ENCODE measurements around the gene FAM240B.

FAM240B gene

DNA sequence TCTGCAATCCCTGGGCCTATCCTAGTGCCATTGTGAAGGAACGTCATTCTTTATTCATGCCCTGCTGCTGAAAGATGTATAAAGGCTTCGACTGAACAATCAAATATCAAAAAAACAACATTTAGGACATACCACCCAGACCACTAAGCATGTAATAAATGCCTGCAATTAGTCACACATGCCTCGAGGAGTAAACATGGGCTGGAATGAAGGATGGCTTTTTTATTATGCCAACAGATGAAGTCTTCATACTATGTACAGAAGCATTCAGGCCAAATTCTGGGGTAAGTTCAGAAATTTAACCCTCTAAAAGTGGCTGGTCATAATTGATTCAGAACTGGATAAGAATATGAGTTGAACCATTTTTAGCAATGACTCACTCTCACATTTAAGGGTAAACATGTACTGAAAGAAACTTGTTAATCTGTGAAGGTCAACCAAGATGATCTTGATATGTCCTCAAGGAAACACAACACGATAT, 38.1 kb downstream of the FAM240B start:
- no peaks in the 10 kb centered on the region for H3K4me1 ChIP-seq (ENCODE audit: low read depth, poor library complexity, severe bottlenecking)
- H3K36me3 ChIP-seq (ENCODE audit: insufficient read depth), result no peaks in the 10 kb centered on the region
- H3K27me3 ChIP-seq (ENCODE audit: insufficient read depth, low read depth), result no peaks in the 10 kb centered on the region
- no peak overlapping the region for H3K27ac ChIP-seq
- no peak overlapping the region for H3K9ac ChIP-seq
- H3K4me3 ChIP-seq (IDR thresholded peaks at IDR 0.05; ENCODE audit: insufficient read depth, low read depth, low read length), result no peak overlapping the region
- H3K4me2 ChIP-seq, result no peak overlapping the region
- no peaks in the 10 kb centered on the region for H4K20me1 ChIP-seq (ENCODE audit: insufficient read depth)
- TF ChIP-seq, protein P1, sequence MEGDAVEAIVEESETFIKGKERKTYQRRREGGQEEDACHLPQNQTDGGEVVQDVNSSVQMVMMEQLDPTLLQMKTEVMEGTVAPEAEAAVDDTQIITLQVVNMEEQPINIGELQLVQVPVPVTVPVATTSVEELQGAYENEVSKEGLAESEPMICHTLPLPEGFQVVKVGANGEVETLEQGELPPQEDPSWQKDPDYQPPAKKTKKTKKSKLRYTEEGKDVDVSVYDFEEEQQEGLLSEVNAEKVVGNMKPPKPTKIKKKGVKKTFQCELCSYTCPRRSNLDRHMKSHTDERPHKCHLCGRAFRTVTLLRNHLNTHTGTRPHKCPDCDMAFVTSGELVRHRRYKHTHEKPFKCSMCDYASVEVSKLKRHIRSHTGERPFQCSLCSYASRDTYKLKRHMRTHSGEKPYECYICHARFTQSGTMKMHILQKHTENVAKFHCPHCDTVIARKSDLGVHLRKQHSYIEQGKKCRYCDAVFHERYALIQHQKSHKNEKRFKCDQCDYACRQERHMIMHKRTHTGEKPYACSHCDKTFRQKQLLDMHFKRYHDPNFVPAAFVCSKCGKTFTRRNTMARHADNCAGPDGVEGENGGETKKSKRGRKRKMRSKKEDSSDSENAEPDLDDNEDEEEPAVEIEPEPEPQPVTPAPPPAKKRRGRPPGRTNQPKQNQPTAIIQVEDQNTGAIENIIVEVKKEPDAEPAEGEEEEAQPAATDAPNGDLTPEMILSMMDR (conservative IDR thresholded peaks at IDR 0.05; ENCODE audit: low read depth, low read length), result no peak
- no peaks in the 10 kb centered on the region for H3K79me2 ChIP-seq (ENCODE audit: insufficient read depth, low read depth)
- H2AFZ ChIP-seq (ENCODE audit: low read depth), result no peak overlapping the region

DNA sequence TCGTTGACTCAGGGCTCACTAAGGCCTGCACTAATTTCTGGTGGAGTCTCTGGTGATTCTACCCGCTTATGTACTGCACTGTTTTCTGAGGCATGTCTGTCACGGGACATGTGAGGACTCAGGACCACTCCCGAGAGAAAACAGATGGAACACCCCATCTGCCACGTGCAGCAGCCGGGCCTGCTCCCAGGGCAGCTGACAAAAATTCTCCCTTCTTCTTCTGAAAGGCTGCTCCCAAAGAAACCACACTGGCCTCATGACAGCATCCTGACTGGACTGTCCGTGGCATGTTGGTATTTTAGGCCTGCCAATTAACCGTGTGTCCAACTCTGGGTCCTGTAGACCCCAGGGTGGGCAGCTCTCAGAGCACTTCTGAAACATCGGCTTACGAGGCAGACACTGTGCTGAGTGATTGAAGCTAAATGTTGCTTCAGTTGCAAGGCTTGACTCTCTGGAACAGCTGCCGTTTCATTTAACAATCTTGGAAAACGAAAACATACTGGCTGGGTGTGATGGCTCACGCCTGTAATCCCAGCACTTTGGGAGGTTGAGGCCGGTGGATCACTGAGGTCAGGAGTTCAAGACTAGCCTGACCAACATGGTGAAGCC, 39.0 kb downstream of the FAM240B start:
- Histone ChIP-seq H2AFZ (ENCODE audit: low read depth) (no peak overlapping the region), H3K27ac (no peak overlapping the region)

DNA sequence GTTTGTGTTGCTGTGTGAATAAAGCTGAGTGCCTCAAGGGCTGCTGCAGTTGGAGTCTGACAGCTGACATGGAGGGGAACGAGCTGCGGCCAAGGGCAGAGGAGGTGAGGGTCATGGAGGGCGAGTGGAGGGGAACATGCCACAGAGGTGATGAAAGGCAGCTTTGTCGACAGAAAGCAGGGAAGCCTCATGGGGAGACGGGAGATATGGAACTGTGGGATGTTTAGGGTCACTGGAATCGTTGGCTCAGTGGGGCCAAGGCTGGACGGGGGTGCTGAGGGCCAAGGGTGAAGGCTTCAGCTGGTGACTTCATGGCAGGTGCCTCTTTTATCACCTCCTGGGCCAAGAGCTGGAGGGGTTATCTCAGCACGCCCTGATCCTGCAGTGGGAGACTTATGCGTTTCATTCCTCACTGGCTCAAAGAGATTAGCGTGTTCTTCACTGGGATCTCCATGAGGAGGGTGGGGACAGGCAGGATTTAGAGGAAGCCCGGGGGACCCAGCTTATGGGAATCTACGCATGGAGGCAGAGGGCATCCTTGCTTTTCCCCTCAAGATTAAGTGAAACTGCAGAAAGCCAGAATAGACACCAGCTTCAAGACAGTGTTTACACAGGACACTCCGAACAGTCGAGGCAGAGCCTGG, 42.2 kb downstream of the FAM240B start:
- no peaks in the 10 kb centered on the region for H3K79me2 ChIP-seq (ENCODE audit: insufficient read depth, low read depth)
- H3K27me3 ChIP-seq (ENCODE audit: insufficient read depth, low read depth), result no peaks in the 10 kb centered on the region
- no peak overlapping the region for H3K9ac ChIP-seq
- no peaks in the 10 kb centered on the region for H3K4me1 ChIP-seq (ENCODE audit: low read depth, poor library complexity, severe bottlenecking)
- TF ChIP-seq, protein P1 (conservative IDR thresholded peaks at IDR 0.05; ENCODE audit: low read depth, low read length), result no peak
- H3K4me3 ChIP-seq (IDR thresholded peaks at IDR 0.05; ENCODE audit: insufficient read depth, low read depth, low read length), result no peak overlapping the region
- H4K20me1 ChIP-seq (ENCODE audit: insufficient read depth), result no peaks in the 10 kb centered on the region
- H3K27ac ChIP-seq, result no peak overlapping the region
- no peak overlapping the region for H3K4me2 ChIP-seq
- no peak overlapping the region for H2AFZ ChIP-seq (ENCODE audit: low read depth)
- H3K36me3 ChIP-seq (ENCODE audit: insufficient read depth), result no peaks in the 10 kb centered on the region

More for the DNA sequence above, 39.0 kb downstream of the FAM240B start:
- Histone ChIP-seq H3K4me1 (ENCODE audit: low read depth, poor library complexity, severe bottlenecking) (no peaks in the 10 kb centered on the region), H3K36me3 (ENCODE audit: insufficient read depth) (no peaks in the 10 kb centered on the region), H3K79me2 (ENCODE audit: insufficient read depth, low read depth) (no peaks in the 10 kb centered on the region), H3K9ac (no peak overlapping the region), H4K20me1 (ENCODE audit: insufficient read depth) (no peaks in the 10 kb centered on the region), H3K4me2 (no peak overlapping the region), H3K4me3 (IDR thresholded peaks at IDR 0.05; ENCODE audit: insufficient read depth, low read depth, low read length) (no peak overlapping the region), H3K27me3 (ENCODE audit: insufficient read depth, low read depth) (no peaks in the 10 kb centered on the region)
- TF ChIP-seq, protein P1 (conservative IDR thresholded peaks at IDR 0.05; ENCODE audit: low read depth, low read length), result no peak

DNA sequence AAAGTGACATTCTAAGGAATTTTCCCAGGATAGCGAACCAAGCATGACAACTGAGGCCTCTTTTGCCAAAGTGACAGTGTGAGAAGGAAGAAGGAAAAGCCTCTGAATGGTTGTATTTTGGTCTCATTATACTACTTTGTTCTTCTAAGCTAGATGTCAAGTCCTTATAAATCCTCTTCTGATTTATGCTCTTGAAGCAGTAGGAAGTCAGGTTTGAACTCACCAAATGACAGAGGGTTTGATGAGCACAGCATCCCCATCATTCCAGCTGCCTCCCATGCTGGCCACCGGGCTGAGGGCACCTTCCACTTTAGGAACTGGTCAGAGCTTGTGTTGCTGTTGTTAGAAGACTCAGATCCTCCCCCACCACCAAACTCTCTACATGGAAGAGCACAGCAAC, 44.1 kb downstream of the FAM240B start:
- TF ChIP-seq, protein P1 (conservative IDR thresholded peaks at IDR 0.05; ENCODE audit: low read depth, low read length), result no peak
- H4K20me1 ChIP-seq (ENCODE audit: insufficient read depth), result no peaks in the 10 kb centered on the region

More for the DNA sequence above, 44.1 kb downstream of the FAM240B start:
- Histone ChIP-seq H3K36me3 (ENCODE audit: insufficient read depth) (no peaks in the 10 kb centered on the region), H3K27me3 (ENCODE audit: insufficient read depth, low read depth) (no peaks in the 10 kb centered on the region), H3K9ac (no peak overlapping the region), H3K79me2 (ENCODE audit: insufficient read depth, low read depth) (no peaks in the 10 kb centered on the region), H3K4me2 (no peak overlapping the region), H2AFZ (ENCODE audit: low read depth) (no peak overlapping the region), H3K27ac (no peak overlapping the region), H3K4me3 (IDR thresholded peaks at IDR 0.05; ENCODE audit: insufficient read depth, low read depth, low read length) (no peak overlapping the region), H3K4me1 (ENCODE audit: low read depth, poor library complexity, severe bottlenecking) (peaks cover 6% of the 10 kb centered on the region)
